ENCODE results near the gene AMBN.

AMBN gene

GRCh38 chr4:70619288-70619687 is 27.2 kb downstream of the AMBN start:
- Histone ChIP-seq H3K27ac (replicated peaks) (no peak overlapping the region), H3K4me3 (replicated peaks; ENCODE audit: insufficient read depth, low read length) (no peak overlapping the region), H3K27me3 (ENCODE audit: insufficient read depth, poor library complexity, severe bottlenecking) (no peaks in the 10 kb centered on the region)
- TF ChIP-seq, protein P1, sequence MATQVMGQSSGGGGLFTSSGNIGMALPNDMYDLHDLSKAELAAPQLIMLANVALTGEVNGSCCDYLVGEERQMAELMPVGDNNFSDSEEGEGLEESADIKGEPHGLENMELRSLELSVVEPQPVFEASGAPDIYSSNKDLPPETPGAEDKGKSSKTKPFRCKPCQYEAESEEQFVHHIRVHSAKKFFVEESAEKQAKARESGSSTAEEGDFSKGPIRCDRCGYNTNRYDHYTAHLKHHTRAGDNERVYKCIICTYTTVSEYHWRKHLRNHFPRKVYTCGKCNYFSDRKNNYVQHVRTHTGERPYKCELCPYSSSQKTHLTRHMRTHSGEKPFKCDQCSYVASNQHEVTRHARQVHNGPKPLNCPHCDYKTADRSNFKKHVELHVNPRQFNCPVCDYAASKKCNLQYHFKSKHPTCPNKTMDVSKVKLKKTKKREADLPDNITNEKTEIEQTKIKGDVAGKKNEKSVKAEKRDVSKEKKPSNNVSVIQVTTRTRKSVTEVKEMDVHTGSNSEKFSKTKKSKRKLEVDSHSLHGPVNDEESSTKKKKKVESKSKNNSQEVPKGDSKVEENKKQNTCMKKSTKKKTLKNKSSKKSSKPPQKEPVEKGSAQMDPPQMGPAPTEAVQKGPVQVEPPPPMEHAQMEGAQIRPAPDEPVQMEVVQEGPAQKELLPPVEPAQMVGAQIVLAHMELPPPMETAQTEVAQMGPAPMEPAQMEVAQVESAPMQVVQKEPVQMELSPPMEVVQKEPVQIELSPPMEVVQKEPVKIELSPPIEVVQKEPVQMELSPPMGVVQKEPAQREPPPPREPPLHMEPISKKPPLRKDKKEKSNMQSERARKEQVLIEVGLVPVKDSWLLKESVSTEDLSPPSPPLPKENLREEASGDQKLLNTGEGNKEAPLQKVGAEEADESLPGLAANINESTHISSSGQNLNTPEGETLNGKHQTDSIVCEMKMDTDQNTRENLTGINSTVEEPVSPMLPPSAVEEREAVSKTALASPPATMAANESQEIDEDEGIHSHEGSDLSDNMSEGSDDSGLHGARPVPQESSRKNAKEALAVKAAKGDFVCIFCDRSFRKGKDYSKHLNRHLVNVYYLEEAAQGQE (IDR thresholded peaks at IDR 0.05; ENCODE audit: insufficient replicate concordance, low read depth): no peak
- DNase-seq (ENCODE audit: low read depth in 1 of 2, low spot score in 1 of 2): no peak

DNA sequence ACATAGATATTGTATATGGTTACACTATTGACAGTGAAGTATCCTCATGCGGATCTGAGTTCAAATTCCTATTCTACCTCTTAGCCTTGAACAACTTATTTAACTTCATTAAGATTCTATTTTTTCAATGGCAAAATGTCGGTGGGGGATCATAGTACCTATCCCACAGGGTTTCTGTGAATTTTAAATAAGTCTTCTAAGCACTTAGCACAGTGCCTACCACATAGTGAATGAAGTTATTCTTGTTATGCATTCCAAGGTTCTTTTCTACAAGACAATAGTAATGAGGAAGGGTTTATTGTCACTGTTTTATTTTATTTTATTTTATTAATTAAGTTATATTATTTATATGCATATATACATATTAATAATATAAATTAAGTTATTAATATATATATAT is 27.7 kb downstream of the AMBN start:
- no peak for DNase-seq (ENCODE audit: low read depth in 1 of 2, low spot score in 1 of 2)
- TF ChIP-seq GABPA (IDR thresholded peaks at IDR 0.05; ENCODE audit: low read depth) (no peak), SPI1 (IDR thresholded peaks at IDR 0.05; ENCODE audit: borderline replicate concordance, low read depth) (no peak), POLR2AphosphoS5 (IDR thresholded peaks at IDR 0.05; ENCODE audit: low read depth) (no peak)
- TF ChIP-seq, protein P1 (IDR thresholded peaks at IDR 0.05; ENCODE audit: insufficient replicate concordance, low read depth): no peak
- TF ChIP-seq, protein P2, sequence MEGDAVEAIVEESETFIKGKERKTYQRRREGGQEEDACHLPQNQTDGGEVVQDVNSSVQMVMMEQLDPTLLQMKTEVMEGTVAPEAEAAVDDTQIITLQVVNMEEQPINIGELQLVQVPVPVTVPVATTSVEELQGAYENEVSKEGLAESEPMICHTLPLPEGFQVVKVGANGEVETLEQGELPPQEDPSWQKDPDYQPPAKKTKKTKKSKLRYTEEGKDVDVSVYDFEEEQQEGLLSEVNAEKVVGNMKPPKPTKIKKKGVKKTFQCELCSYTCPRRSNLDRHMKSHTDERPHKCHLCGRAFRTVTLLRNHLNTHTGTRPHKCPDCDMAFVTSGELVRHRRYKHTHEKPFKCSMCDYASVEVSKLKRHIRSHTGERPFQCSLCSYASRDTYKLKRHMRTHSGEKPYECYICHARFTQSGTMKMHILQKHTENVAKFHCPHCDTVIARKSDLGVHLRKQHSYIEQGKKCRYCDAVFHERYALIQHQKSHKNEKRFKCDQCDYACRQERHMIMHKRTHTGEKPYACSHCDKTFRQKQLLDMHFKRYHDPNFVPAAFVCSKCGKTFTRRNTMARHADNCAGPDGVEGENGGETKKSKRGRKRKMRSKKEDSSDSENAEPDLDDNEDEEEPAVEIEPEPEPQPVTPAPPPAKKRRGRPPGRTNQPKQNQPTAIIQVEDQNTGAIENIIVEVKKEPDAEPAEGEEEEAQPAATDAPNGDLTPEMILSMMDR (IDR thresholded peaks at IDR 0.05; ENCODE audit: insufficient read depth, low read length): no peak
- Histone ChIP-seq H3K27ac (replicated peaks) (no peak overlapping the region), H3K27me3 (ENCODE audit: insufficient read depth, poor library complexity, severe bottlenecking) (no peaks in the 10 kb centered on the region), H3K4me3 (replicated peaks; ENCODE audit: insufficient read depth, low read length) (no peak overlapping the region)

DNA sequence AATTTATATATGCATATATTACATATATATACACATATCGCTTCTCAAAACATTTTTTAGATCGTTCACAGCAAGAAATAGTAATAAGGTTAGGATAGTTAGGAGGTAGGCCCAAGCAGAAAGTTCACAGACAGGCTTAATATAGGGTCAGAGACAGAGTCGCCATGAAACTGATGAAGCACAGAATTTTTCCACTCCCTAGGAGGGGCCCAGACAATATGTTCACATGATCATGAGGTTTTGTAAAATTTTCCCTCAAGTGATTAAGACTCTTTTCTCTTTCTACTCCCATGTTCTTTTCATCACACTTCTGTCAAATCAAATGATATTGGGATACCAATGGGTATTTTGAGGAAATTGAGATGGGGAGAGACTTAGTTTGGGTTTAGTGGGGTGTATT is 31.3 kb downstream of the AMBN start:
- TF ChIP-seq, protein P1 (IDR thresholded peaks at IDR 0.05; ENCODE audit: insufficient replicate concordance, low read depth): no peak
- TF ChIP-seq SPI1 (IDR thresholded peaks at IDR 0.05; ENCODE audit: borderline replicate concordance, low read depth) (no peak), GABPA (IDR thresholded peaks at IDR 0.05; ENCODE audit: low read depth) (no peak), POLR2AphosphoS5 (IDR thresholded peaks at IDR 0.05; ENCODE audit: low read depth) (no peak)
- TF ChIP-seq, protein P2 (IDR thresholded peaks at IDR 0.05; ENCODE audit: insufficient read depth, low read length): no peak
- DNase-seq (ENCODE audit: low read depth in 1 of 2, low spot score in 1 of 2): no peak
- Histone ChIP-seq H3K4me3 (replicated peaks; ENCODE audit: insufficient read depth, low read length) (no peak overlapping the region), H3K27me3 (ENCODE audit: insufficient read depth, poor library complexity, severe bottlenecking) (no peaks in the 10 kb centered on the region), H3K27ac (replicated peaks) (no peak overlapping the region)
